ENCODE results near the gene MRPL48.

Gene MRPL48

DNA sequence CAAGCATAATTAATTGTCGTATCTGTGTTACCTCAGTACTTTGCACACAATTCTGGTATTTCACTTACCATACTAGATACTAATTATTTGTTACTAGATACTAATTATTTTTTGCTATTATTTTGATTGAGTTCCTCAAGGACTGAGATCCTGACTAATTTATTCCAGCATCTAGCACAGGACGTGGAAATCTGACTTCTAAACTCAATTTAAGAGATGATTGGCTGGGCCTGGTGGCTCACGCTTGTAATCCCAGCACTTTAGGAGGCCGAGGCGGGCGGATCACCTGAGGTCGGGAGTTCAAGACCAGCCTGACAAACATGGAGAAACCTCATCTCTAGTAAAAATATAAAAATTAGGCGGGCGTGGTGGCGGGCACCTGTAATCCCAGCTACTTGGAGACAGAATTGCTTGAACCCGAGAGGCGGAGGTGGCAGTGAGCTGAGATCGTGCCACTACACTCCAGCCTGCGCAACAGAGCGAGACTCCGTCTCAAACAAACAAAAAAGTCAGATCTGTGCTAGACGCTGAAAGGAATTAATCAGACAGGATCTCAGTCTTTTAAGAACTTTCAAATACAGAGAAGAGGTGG, 527 bp upstream of the MRPL48 start:
- Histone ChIP-seq H3K79me2 (ENCODE audit: low read length) (peaks cover 19% of the 10 kb centered on the region), H3K9me3 (ENCODE audit: insufficient read depth, low read length) (no peaks in the 10 kb centered on the region), H3K27me3 (ENCODE audit: low read depth, low read length) (no peaks in the 10 kb centered on the region), H3K4me3 (ENCODE audit: low read length) (peak overlapping the region; percentile 88), H3K4me1 (ENCODE audit: low read length) (peaks cover 16% of the 10 kb centered on the region), H2AFZ (ENCODE audit: low read depth, low read length) (peak overlapping the region; percentile 99), H3K27ac (ENCODE audit: low read length) (peak overlapping the region; percentile 89), H4K20me1 (ENCODE audit: insufficient read depth, low read length) (no peaks in the 10 kb centered on the region), H3K9ac (ENCODE audit: low read length) (peak overlapping the region; percentile 91), H3K4me2 (ENCODE audit: low read length) (peak overlapping the region; percentile 98), H3K36me3 (replicated peaks; ENCODE audit: low read depth, low read length) (no peaks in the 10 kb centered on the region)
- TF ChIP-seq EZH2phosphoT487 (IDR thresholded peaks at IDR 0.05; ENCODE audit: low read depth): no peak
- TF ChIP-seq, protein P1, sequence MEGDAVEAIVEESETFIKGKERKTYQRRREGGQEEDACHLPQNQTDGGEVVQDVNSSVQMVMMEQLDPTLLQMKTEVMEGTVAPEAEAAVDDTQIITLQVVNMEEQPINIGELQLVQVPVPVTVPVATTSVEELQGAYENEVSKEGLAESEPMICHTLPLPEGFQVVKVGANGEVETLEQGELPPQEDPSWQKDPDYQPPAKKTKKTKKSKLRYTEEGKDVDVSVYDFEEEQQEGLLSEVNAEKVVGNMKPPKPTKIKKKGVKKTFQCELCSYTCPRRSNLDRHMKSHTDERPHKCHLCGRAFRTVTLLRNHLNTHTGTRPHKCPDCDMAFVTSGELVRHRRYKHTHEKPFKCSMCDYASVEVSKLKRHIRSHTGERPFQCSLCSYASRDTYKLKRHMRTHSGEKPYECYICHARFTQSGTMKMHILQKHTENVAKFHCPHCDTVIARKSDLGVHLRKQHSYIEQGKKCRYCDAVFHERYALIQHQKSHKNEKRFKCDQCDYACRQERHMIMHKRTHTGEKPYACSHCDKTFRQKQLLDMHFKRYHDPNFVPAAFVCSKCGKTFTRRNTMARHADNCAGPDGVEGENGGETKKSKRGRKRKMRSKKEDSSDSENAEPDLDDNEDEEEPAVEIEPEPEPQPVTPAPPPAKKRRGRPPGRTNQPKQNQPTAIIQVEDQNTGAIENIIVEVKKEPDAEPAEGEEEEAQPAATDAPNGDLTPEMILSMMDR (IDR thresholded peaks at IDR 0.05; ENCODE audit: low read depth, low read length): no peak

DNA sequence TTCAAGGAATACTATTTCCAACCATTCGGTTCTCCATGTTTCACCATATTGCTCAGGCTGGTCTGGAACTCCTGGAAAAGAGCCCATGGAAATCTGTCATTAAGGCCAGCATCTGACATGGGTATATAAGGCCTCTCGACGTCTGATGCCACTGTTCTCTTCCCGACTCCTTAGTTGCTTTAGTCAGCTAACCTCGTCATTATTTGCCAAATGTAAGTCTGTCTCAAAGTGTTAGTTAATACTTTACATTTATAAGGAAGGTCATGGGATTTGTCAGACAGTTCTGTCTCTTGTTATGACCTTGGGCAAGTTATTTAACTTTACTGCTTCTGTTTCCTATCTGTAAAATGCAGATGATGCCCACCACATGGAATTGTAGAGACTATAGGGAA, 1.6 kb downstream of the MRPL48 start:
- H3K79me2 ChIP-seq (ENCODE audit: low read length): peaks cover 24% of the 10 kb centered on the region
- H4K20me1 ChIP-seq (ENCODE audit: insufficient read depth, low read length): no peaks in the 10 kb centered on the region
- no peak overlapping the region for H3K27ac ChIP-seq (ENCODE audit: low read length)
- no peaks in the 10 kb centered on the region for H3K9me3 ChIP-seq (ENCODE audit: insufficient read depth, low read length)
- no peaks in the 10 kb centered on the region for H3K27me3 ChIP-seq (ENCODE audit: low read depth, low read length)
- H3K4me1 ChIP-seq (ENCODE audit: low read length): peaks cover 16% of the 10 kb centered on the region
- no peak overlapping the region for H3K9ac ChIP-seq (ENCODE audit: low read length)
- peak overlapping the region; percentile 87 for H3K4me2 ChIP-seq (ENCODE audit: low read length)
- H2AFZ ChIP-seq (ENCODE audit: low read depth, low read length): no peak overlapping the region
- H3K36me3 ChIP-seq (replicated peaks; ENCODE audit: low read depth, low read length): peaks cover 4% of the 10 kb centered on the region
- TF ChIP-seq EZH2phosphoT487 (IDR thresholded peaks at IDR 0.05; ENCODE audit: low read depth): no peak
- TF ChIP-seq, protein P1 (IDR thresholded peaks at IDR 0.05; ENCODE audit: low read depth, low read length): no peak
- peak overlapping the region; percentile 88 for H3K4me3 ChIP-seq (ENCODE audit: low read length)

DNA sequence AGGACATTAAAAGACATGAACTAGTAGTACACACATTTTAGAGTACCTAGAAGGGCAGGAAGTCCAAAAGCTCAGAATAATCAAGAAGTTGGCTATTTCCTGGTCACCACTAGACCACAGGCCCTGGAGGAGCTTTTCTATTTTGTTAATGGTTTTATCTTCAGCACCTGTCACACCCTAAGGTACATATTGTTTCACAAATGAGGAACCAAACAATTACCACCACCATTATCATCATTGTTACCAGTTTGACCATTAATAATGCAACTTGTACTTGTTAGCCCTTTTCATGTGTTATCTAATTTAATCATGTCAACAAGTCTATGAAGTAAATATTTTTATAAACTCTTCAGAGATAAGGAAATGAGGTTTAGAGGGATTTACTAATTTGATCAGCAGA, 4.9 kb downstream of the MRPL48 start:
- H3K9ac ChIP-seq (ENCODE audit: low read length): no peak overlapping the region
- peaks cover 7% of the 10 kb centered on the region for H3K4me1 ChIP-seq (ENCODE audit: low read length)
- no peaks in the 10 kb centered on the region for H4K20me1 ChIP-seq (ENCODE audit: insufficient read depth, low read length)
- H3K27me3 ChIP-seq (ENCODE audit: low read depth, low read length): no peaks in the 10 kb centered on the region
- H3K27ac ChIP-seq (ENCODE audit: low read length): no peak overlapping the region
- no peak overlapping the region for H2AFZ ChIP-seq (ENCODE audit: low read depth, low read length)
- H3K9me3 ChIP-seq (ENCODE audit: insufficient read depth, low read length): no peaks in the 10 kb centered on the region
- H3K36me3 ChIP-seq (replicated peaks; ENCODE audit: low read depth, low read length): peaks cover 6% of the 10 kb centered on the region
- TF ChIP-seq EZH2phosphoT487 (IDR thresholded peaks at IDR 0.05; ENCODE audit: low read depth): no peak
- TF ChIP-seq, protein P1 (IDR thresholded peaks at IDR 0.05; ENCODE audit: low read depth, low read length): no peak
- H3K4me2 ChIP-seq (ENCODE audit: low read length): no peak overlapping the region
- peaks cover 24% of the 10 kb centered on the region for H3K79me2 ChIP-seq (ENCODE audit: low read length)
- no peak overlapping the region for H3K4me3 ChIP-seq (ENCODE audit: low read length)

DNA sequence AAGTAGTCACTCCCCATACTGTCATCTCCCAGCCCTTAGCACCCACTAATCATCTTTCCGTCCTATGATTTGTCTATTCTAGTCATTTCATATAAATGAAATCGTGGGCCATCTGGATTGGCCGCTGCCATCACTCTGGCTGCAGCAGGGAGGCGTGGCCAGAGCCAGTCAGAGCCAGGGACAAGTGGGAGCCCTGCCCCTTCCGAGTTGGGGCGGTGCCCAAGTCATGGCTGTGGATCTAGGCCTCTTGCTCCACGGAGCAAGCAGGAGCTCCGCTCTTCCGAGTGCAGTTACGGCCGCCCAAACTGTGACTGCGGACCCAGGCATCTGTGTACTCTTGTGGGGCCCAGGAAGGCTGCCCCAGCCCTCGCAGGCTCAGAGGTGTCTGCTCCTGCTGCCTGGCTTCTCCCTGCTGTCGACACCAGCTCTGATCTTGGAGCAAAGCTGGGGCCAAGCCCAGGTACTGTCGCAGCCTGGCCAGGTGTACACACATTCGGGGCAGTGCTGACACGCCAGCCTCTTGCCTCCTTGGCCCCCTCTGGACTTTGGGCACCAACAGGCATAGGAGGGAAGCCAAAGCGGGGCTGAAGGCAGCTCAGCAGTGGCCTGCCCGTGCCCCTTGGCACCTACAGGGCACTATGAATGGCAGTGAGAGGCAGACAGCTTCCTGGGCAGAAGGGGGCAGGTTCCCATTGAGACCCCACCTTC, 8.4 kb downstream of the MRPL48 start:
- H3K36me3 ChIP-seq (replicated peaks; ENCODE audit: low read depth, low read length): peaks cover 9% of the 10 kb centered on the region
- no peak overlapping the region for H3K4me2 ChIP-seq (ENCODE audit: low read length)
- H3K79me2 ChIP-seq (ENCODE audit: low read length): peaks cover 5% of the 10 kb centered on the region; the same call in 1 of the 2 replicates
- H3K9me3 ChIP-seq (ENCODE audit: insufficient read depth, low read length): no peaks in the 10 kb centered on the region
- H3K4me3 ChIP-seq (ENCODE audit: low read length): no peak overlapping the region
- no peak overlapping the region for H2AFZ ChIP-seq (ENCODE audit: low read depth, low read length)
- TF ChIP-seq, protein P1 (IDR thresholded peaks at IDR 0.05; ENCODE audit: low read depth, low read length): no peak
- no peak for TF ChIP-seq EZH2phosphoT487 (IDR thresholded peaks at IDR 0.05; ENCODE audit: low read depth)
- no peak overlapping the region for H3K9ac ChIP-seq (ENCODE audit: low read length)
- H3K27me3 ChIP-seq (ENCODE audit: low read depth, low read length): no peaks in the 10 kb centered on the region
- no peaks in the 10 kb centered on the region for H4K20me1 ChIP-seq (ENCODE audit: insufficient read depth, low read length)
- H3K4me1 ChIP-seq (ENCODE audit: low read length): no peaks in the 10 kb centered on the region
- H3K27ac ChIP-seq (ENCODE audit: low read length): no peak overlapping the region

Data from OCI-LY3 (cell line).